DMS79 treated with DMSO at 0.1 percent for 48 hours (cell line): ENCODE data around the gene KIF22.
"Not testable (repeated sequence)": the region's sequence is repeated elsewhere in the genome, so short reads cannot be mapped to it uniquely, and the experiment has no call there.

Source experiments
- DNase-seq: peaks from one replicate; lab custom pipeline; 2025; lab: John Stamatoyannopoulos, UW

Gene KIF22

DNA sequence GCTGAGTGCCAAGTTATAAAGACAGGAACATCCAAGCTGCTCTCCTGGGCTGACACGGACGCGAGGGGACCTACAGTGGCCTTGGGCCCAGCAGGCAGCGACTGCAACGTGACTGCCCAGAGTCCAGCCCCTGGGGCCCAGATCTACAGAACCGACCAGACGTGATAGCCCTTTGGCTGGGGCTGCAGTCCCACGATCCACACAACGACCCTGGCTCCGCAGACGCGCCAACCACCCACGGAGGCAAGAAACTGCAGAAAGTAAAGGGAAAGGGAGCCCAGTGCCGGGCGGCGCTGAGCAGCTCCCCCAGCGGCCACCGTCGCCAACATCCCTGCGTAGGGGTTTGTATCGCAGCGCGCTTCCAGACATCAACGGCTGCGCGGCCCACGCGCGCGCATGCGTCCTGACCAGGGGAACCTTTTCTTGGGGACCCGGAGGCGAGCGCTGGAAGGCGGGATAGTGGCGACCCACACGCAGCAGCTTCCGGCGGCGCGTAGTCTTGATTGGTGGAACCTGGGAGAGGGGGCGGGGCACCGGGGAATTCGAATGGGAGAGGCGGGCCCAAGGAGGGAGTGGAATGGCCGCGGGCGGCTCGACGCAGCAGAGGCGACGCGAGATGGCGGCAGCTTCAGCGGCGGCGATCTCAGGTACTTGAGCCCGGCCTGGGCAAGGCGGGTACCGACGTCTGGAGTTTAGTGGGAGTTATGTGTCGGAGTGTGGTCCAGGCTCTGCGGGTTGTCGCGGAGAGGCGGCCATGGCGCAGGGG lies at the start of gene KIF22:
KIF22 (plus strand) TSS at position 569 of the 766 bp plus-strand sequence; CDS start at position 578, 9 bp downstream.
- peak; percentile 99 for DNase-seq

DNA sequence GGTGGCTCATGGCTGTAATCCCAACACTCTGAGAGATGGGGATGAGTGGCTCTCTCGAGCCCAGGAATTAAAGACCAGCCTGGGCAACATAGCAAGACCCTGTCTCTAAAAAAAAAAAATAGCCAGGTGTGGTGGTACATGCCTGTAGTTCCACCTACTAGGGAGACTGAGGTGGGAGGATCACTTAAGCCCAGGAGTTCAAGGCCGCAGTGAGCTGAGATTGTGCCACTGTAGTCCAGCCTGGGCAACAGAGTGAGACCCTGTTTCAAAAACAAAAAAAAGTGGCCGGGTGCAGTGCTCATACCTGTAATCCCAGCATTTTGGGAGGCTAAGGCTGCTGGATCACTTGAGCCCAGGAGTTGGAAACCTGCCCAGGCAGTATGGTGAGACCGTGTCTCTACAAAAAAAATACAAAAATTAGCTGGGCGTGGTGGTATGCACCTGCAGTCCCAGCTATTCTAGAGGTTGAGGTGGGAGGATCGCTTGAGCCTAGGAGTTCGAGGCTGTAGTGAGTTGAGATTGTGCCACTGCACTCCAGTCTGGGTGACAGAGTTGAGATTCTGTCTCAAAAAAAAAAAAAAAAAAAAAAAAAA lies 47.8 kb upstream of the KIF22 start:
- peak; percentile 21 for DNase-seq

DNA sequence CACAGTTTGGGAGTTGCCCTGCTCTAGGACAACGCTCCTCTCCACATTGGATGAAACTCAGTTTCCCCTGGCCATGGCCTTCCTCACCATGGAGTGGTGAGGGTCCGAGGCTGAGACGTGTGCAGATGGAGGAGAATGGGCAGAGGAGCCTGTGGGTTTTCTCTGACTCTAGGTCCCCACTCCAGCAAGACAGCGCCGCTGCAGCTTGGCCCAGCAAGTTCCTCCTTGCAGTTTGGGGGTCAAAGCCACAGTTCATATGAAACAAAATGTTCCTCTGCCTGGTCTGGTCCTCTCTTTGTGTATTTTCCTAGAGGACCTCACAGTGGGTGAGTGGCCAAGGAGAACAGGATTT lies 47.1 kb upstream of the KIF22 start:
- DNase-seq, result no peak

DNA sequence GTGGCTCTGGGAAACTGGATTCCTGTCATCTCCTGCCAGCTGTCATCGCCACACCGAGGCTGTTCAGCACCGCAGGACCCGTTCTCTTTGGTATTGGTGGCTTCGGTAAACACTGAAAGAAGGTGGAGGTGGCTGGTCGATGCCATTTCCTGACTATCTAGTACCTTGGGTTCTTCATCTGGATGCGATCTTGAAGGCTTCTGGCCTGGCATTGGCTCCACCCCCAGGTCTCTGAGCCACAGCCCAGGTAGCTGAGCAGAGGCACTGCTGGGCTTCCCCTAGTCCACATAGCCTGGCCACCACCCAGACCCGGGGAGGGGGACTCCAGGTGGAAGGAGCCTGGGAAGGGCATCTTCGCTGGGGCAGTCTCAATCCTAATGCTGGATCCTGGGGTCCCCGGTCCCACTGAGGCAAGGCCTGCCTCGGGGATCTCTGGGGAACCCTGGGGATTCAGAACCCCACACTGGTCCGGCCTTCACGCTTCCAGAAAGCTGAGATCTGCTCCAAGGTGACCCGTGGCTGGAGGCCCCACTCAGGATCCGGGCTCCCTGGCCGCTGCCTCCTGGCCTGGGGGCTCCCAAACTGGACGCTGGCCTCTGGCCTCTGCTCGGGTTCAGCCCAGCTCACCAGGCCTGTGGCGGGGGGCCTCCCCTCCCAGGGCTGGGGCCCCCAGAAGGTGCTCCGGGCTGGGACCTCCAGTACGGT lies 46.6 kb upstream of the KIF22 start:
- no peak for DNase-seq

DNA sequence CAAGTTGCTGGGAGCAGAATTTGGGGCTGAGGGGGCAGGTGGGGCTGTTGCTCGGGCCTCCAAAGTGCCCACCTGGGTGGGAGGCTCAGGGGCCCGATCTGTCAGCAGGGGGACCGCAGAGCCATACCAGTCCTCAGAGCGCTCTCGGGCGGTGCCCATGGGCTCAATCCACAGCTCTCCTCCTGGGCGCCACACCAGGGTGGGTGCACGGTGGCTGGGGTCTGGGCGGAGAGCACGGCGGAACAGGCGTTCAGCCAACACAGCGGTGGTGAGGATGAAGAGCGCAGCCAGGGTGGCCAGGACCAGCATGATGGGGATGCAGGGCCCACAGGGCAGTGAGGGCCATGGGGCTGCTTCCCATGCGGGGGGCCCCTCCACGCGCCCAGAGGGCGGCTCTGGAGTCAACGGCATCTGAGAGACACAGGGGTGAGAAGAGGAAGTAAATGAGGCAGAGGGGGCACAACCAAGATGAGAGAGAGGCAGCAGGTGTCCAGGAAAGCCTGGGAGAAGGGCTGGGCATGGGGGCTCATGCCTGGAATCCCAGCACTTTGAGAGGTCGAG lies 45.9 kb upstream of the KIF22 start:
- no peak for DNase-seq

DNA sequence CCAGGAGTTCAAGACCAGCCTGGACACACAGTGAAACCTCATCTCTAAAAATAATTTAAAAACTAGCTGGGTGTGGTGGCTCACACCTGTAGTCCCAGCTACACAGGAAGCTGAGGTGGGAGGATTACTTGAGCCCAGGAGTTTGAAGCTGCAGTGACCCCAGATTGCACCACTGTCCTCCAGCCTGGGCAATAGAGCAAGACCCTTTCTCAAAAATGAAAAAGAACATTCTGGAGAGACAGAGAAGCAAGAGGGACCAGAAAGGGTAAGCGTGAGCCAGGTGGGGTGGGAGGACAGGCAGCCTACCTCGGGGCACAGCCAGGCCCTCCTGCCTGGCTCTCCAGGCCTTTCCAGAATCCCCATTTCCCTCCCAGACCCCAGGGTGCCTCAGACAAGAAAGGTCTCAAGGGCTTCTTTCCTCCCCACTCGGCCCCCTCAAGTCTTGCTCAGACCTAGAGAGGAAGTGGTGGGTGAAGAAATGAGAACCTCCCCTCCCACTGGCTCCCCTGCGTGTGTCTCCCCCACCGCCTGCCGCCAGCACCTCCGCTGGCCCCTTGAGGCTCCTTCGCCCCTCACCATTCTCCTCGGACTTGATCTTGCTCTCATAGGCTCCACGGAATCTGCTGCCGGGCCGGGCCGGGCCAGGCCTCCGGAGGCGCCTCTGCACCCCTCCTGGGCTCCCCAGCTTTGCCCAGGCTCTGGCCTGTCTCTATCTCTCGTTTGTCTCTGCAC lies 45.3 kb upstream of the KIF22 start:
- DNase-seq, result no peak

DNA sequence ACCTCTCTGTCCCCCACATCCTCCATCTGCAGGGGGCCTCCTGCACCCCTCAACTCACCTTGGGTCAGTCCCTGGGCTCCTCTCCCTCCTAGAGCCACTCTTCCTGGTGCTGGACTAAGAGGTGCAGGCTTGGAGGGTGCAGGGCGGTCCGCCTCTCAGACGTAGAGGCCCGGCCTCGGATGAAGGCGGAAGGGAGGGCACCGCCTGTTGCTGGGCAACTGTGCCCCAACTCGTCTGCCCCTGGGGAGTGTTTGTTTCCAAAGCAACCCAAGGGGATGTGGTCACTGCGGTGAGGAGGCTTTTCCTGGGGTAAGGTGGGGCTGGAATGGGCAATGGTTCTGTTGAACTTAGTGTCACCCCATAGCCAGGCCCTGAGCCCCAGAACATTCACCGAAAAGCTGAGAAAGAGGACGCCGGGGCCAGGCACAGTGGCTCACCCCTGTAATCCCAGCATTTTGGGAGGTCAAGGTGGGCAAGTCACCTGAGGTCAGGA lies 44.7 kb upstream of the KIF22 start, which contains the start of gene C16orf54:
C16orf54 (minus strand) TSS at position 138 of the 493 bp plus-strand sequence. CDS start 1,039 bp downstream, outside the sequence.
- no peak for DNase-seq

DNA sequence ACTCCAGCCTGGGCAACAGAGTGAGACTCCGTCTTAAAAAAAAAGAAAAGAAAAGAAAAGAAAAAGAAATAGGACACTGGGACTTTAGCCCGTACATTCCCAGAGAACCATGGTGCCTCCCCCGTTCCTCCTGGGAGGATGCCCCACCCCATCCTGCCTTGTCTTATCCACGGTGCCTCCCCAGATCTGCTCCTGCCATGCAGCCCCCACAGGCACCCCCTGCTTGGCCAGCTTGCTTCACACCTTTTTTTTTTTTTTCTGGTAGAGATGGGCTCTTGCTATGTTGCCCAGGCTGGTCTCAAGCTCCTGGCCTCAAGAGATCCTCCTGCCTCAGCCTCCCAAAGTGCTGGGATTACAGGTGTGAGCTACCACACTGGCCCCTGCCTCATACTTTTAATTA lies 44.0 kb upstream of the KIF22 start:
- DNase-seq, result not testable (repeated sequence)

DNA sequence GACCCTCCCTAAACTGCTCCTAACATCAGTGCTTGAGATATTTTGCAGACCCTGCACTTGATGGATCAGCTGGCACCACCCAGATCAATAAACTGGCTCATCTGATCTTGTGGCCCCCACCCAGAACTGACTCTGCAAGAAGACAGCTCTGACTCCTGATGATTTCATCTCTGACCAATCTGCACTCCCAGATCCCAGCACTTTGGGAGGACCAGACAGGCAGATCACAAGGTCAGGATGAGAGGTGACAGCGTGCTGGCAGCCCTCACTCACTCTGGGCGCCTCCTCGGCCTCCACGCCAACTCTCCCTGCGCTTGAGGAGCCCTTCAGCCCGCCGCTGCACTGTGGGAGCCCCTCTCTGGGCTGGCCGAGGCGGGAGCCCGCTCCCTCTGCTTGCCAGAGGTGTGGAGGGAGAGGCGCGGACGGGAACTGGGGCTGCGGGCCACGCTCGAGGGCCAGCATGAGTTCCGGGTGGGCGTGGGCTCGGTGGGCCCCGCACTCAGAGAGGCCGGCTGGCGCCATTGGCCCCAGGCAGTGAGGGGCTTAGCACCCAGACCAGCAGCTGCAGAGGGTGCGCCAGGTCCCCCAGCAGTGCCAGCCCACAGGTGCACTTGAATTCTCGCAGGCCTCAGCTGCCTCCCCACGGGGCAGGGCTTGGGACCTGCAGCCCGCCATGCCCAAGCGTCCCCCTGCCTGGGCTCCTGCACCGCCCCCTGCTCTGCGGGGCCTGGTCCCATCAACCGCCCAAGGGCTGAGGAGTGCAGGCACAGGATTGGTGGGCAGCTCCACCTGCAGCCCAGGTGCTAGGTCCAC lies 42.4 kb upstream of the KIF22 start:
- DNase-seq, result no peak

DNA sequence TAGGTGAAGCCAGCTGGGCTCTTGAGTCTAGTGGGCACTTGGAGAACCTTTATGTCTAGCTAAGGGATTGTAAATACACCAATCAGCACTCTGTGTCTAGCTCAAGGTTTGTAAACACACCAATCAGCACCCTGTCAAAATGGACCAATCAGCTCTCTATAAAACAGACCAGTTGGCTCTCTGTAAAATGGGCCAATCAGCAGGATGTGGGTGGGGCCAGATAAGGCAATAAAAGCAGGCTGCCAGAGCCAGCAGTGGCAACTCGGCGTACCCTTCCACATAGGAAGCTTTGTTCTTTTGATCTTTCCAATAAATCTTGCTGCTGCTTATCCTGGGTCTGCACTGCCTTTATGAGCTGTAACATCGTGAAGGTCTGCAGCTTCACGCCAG lies 41.8 kb upstream of the KIF22 start:
- DNase-seq, result not testable (repeated sequence)

DNA sequence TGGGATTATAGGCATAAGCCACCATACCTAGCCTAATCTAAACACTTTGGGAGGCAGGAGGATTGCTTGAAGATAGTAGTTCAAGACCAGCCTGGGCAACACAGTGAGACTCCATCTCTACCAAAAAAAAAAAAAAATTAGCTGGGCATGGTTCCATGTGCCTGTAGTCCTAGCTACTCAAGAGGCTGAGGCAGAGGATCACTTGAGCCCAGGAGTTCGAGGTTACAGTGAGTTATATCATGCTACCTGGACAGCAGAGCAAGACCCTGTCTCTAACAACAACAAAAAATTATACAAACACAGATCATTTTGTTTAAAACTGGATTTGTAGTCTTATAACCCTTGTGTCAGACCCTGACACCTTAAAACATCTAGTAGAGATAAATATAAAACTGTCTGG lies 37.0 kb upstream of the KIF22 start:
- DNase-seq, result no peak

DNA sequence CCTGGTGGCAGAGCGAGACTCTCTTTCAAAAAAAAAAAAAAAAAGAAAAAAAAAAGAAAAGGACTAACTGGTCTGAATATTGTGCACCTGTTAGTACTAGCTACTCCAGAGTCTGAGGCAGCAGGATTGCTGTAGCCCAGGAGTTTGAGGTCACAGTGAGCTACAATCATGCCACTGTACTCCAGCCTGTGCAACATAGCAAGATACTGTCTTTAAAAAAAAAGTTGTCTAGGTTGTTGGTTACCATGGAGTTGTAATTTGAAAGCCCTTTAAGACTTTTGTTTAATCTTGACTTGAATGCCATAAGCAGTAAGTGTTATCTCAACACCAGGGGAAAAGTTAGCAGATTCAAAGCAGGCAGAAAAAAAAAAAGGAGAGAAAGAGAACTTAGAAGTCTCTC lies 33.9 kb upstream of the KIF22 start:
- DNase-seq, result no peak

DNA sequence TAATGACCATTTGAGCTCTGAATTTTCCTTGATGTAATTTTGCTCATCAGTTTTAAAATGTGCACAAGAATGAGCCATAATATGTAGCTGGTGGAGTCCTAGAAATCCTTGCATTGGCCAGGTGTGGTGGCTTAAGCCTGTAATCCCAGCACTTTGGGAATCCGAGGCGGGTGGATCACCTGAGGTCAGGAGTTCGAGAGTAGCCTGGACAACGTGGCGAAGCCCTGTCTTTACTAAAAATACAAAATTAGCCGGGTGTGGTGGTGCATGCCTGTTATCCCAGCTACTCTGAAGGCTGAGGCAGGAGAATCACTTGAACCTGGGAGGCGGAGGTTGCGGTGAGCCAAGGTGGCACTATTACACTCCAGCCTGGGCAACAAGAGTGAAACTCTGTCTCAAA lies 33.5 kb upstream of the KIF22 start:
- not testable (repeated sequence) for DNase-seq

DNA sequence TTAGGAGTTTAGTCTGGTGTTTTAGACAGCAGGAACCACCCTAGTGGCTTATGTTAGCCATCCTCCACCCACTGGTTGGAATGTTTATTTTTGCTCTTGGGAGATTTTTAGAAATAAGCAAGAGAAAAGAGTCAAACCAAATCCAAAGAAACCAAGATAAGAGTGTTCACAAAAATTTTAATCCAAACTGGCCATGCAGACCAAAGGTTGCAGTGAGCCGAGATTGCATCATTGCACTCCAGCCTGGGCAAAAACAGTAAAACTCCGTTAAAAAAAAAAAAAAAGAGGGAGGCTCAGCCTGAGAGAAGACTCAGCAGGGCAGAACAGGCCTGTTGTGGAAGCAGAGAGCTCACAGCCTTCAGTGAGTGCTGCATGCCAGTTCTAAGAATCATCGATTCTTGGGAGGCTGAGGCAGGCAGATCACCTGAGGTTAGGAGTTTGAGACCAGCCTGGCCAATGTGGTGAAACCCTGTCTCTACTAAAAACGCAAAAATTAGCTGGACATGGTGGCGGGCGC lies 32.5 kb upstream of the KIF22 start:
- DNase-seq, result no peak

DNA sequence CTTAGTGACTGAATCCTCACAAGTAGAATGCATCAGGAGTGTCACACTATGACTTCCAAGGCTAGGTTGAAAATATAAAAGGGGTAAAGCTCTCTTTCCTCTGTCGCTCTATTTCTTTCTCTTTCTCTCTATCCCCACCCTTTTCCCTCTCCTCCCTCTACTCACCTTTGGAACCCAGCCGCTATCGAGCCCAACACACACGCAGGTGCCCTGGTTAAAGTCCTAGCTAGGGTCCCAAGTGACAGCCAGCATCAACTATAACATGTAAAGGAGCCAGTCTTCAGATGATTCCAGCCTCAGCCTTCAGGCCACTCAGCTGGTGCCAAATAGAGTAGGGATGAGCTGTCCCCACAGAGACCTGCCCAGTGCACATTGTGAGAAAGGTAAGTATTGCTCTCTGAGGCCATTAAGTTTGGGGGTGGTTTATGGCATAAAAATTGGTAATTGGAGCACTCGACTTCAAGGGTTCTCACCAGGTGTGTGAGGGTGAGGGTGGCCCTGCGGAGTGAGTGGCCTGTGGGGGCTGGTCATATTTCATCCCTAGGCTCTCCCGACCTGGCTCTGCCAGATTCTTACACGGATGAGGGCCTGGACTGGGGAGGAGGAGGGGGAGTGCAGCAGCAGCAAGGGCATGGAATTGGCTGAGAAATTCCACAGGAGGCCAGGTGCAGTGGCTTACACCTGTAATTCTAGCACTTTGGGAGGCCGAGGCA lies 29.8 kb upstream of the KIF22 start:
- DNase-seq, result peak; percentile 98

DNA sequence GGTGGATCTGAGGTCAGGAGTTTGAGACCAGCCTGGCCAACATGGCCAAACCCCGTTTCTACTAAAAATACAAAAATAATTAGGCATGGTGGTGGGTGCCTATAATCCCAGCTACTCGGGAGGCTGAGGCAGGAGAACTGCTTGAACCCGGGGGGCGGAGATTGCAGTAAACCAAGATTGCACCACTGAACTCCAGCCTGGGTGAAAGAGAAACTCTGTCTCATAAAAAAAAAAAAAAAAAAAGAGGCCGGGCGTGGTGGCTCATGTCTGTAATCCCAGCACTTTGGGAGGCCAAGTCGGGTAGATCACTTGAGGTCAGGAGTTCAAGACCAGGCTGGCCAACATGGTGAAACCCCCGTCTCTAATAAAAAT lies 29.3 kb upstream of the KIF22 start:
- DNase-seq, result not testable (repeated sequence)

DNA sequence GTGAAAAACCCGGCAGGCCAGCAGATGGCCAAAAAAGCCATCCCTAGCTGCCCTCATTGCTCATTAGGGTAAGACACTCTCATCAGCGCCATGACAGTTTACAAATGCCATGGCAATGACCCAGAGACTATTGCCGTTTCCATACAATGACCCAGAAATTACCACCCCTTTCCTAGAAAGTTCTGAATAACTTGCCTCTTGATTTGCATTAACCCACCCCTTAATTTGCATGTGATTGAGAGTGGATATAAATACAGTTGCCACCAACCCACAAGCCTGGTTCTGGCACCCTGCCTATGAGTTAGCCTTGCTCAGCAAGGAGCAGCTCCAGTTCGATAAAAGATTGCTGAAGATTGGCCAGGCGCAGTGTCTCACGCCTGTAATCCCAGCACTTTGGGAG lies 28.7 kb upstream of the KIF22 start:
- DNase-seq, result no peak

DNA sequence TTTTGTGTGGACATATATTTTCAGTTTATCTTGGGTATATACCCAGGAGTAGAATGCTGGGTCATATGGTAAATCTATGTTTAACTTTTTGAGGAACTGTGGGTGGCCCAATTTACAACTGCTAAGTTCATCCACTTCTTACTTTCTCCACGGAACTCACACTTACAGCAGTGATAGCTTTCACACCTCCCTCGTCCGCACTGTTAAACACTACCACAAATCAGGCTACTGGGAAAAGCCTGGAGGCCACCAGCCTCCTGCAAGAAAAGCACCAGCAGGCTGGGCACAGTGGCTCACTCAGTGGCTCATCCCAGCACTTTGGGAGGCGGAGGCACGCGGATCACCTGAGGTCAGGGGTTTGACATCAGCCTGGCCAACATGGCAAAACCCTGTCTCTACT lies 27.2 kb upstream of the KIF22 start:
- no peak for DNase-seq

DNA sequence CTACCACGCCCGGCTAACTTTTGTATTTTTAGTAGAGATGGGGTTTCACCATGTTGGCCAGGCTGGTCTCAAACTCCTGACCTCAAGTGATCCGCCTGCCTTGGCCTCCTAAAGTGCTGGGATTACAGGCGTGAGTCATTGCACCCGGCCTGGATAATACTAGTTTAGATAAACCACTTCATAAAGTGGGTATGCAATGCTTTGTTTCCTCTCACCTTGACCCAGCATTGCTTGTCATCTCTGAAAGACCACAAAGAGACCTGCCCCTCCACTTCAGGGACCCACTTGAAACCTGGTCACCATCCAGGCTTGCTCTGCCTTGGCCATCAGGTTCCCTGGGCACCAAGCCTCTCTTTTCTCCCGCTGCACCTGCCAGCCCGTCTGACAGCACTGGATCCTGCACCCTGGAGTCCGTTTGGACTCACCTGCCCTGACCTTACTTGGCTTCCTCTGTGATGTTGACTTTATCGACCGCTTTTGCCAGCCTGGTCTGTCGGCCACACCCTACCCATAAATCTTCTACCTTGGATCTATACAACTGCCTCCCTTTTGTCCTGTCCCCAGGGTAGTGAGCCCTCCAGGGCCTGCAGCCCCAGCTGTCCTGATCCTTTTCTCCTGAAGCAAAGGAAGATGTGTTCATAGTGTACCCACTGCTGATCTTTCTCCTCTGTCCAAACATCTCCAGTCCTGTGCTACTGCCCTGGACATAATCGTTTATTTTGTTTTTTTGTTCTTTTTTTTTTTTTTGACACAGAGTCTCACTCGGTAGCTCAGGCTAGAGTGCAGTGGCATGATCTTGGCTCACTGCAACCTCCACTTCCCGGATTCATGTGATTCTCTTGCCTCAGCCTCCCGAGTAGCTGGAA lies 25.2 kb upstream of the KIF22 start:
- peak; percentile 96 for DNase-seq
